Measurements from ENCODE around the gene PRM3. TPM values are rescaled to one million over a fixed set of nuclear protein-coding genes. Genes with fewer than 3 reads are reported as not detected.

The PRM3 gene
- total and polyA plus RNA-seq, 4 experiments from 2014 or later: not detected

DNA sequence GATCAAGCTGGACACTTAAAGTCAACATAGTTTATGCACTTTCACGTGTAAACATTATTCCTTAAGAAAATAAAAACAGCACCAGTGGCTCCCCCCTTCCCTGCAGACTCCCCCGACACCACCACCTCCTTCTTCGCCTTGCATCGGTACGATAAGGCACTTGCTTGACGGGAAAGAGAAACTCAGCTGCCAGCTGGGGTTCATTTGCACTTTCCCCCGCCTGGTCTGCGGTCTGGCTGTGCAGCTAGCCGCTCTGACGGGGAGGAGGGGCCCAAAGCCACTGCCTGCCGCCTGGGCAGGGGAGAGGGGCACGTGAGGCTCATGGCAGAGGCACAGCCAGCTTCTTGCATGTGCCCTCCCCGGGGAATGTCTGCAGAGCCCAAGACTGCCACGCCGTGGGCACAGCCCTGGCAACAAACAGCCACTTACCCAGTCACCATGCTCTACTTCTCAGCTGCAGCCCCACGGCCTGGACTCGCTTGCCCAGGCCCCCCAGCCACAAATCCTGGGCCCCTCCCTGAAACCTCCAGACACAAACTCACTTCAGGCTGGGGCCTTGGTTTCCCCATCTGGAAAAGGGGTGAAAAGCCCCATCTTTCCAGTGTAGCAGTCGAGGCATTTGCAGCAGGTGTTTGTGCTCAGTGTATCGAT, 24.2 kb upstream of the PRM3 start:
- ChIA-PET CTCF (ENCODE audit: partially characterized antibody) (interaction anchor here (0.7 to 4.0 kb wide), 25 partner anchors 8 to 348 kb away, joined by 3 to 40 read pairs (median 5); partner anchors contain the start of gene SOCS1), POLR2A (ENCODE audit: partially characterized antibody) (interaction anchor here (0.6 to 2.5 kb wide), 9 partner anchors 14 to 445 kb away, joined by 3 to 23 read pairs (median 3); partner anchors contain the start of genes SOCS1 and TXNDC11)
- Mint-ChIP-seq H3K4me1 (peaks cover 12 to 16% (median 13%) of the 10 kb centered on the region in 4 donors), H3K27ac (peak overlapping the region; percentile 6 to 74 (median 46)), H3K4me3 (peak overlapping the region; percentile 68 to 86 (median 78)), H3K9me3 (no peaks in the 10 kb centered on the region), H3K27me3 (peaks cover 0 to 2% of the 10 kb centered on the region in 2 donors), H3K36me3 (no peaks in the 10 kb centered on the region)
- Histone ChIP-seq H3K36me3 (ENCODE audit: insufficient read depth, low read length) (no peaks in the 10 kb centered on the region), H3K27ac (ENCODE audit: low read depth, low read length) (no peak overlapping the region), H3K4me1 (ENCODE audit: insufficient read depth, low read length) (peaks cover 16% of the 10 kb centered on the region), H3K27me3 (ENCODE audit: insufficient read depth, low read length) (no peaks in the 10 kb centered on the region), H3K4me3 (ENCODE audit: low read length in 2 of 2) (peak overlapping the region in 1 of 2 donors; percentile 29), H3K9me3 (ENCODE audit: control insufficient read depth in 1 of 2, low read length in 2 of 2) (no peaks in the 10 kb centered on the region)
- intact Hi-C loops (cut with micrococcal nuclease): loop anchor here (1.0 to 5.0 kb wide), 3 partner anchors 40 to 333 kb away; partner anchors contain the start of gene SOCS1
- DNase-seq: peak; percentile 59 to 82 (median 62)

DNA sequence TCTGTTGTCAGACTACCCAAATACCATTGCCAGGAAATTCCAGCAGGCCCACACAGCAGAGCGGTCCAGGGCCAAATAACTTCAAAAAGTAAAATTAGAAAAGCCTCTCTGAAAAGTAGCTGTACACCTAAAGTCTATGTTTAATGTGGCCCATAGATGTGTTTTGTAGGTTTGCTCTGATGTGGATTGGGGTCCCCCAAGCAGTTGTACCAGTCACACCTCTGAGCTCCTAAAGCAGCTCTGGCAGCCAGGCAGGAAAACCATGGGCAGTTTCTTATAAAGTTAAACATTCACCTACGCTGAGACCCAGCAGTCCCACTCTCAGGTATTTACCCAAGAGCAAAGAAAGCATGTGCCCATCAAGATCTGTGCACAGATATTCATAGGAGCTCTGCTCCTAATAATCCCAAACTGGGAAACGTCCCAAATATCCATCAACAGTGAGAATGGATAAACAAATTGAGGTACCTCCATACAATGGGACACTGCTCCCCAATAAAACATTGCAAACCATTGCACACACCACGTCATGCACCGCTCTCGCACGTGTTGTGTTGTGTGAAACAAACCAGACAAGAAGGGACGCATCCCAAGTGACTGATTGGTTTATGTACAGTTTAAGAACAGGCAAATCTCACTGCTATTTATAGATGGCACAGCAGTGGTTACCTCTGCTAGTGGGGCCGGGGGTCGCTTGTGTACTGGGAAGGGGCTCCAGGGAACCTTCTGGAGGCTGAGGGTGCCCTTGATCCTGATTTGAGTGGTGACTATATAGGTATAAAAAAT, 23.5 kb upstream of the PRM3 start:
- Histone ChIP-seq H3K9me3 (ENCODE audit: control insufficient read depth in 1 of 2, low read length in 2 of 2) (no peaks in the 10 kb centered on the region), H3K36me3 (ENCODE audit: insufficient read depth, low read length) (no peaks in the 10 kb centered on the region), H3K27ac (ENCODE audit: low read depth, low read length) (no peak overlapping the region), H3K4me1 (ENCODE audit: insufficient read depth, low read length) (peaks cover 16% of the 10 kb centered on the region), H3K27me3 (ENCODE audit: insufficient read depth, low read length) (no peaks in the 10 kb centered on the region), H3K4me3 (ENCODE audit: low read length in 2 of 2) (peak overlapping the region in 1 of 2 donors; percentile 29)
- Mint-ChIP-seq H3K4me1 (peaks cover 12 to 16% (median 13%) of the 10 kb centered on the region in 4 donors), H3K9me3 (no peaks in the 10 kb centered on the region), H3K36me3 (no peaks in the 10 kb centered on the region), H3K27ac (peak overlapping the region in 3 of 7 donors; percentile 53 to 74 (median 65)), H3K4me3 (peak overlapping the region; percentile 68 to 86 (median 78)), H3K27me3 (peaks cover 0 to 2% of the 10 kb centered on the region in 2 donors)
- intact Hi-C loops (cut with micrococcal nuclease): loop anchor here (1.0 to 5.0 kb wide), 3 partner anchors 40 to 332 kb away; partner anchors contain the start of gene SOCS1
- no peak for DNase-seq
- POLR2A ChIA-PET (ENCODE audit: partially characterized antibody): interaction anchor here (0.6 to 2.5 kb wide), 9 partner anchors 15 to 446 kb away, joined by 3 to 23 read pairs (median 3); partner anchors contain the start of genes SOCS1 and TXNDC11
- CTCF ChIA-PET (ENCODE audit: partially characterized antibody): interaction anchor here (0.8 to 4.0 kb wide), 21 partner anchors 8 to 348 kb away, joined by 3 to 40 read pairs (median 5); partner anchors contain the start of gene SOCS1

DNA sequence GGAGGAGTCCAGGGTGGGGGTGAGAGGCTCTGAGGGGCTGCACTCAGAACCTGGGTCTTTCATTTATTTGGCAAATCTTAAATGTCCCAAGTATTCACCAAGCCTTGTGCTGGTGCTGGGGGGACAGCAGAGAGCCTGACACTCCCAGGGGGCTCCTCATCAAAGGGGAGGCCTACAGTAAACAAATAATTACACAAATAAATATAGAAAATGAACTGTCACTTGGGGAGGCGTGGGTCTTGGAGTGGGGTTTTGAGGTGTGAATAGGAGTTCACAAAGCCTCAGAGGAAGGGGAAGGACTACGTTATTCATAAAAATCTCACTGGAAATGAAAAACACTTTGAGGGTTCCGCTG, 22.9 kb upstream of the PRM3 start:
- intact Hi-C loops (cut with micrococcal nuclease): loop anchor here (2.0 to 5.0 kb wide), 2 partner anchors 39 to 332 kb away; partner anchors contain the start of gene SOCS1
- no peaks in the 10 kb centered on the region for H3K36me3 ChIP-seq (ENCODE audit: insufficient read depth, low read length)
- CTCF ChIA-PET (ENCODE audit: partially characterized antibody): interaction anchor here (2.0 to 4.0 kb wide), 3 partner anchors 41 to 76 kb away, joined by 9 to 25 read pairs (median 9); partner anchors contain the start of gene SOCS1
- H3K4me1 ChIP-seq (ENCODE audit: insufficient read depth, low read length): peaks cover 16% of the 10 kb centered on the region
- H3K27ac Mint-ChIP-seq: no peak overlapping the region
- no peak for DNase-seq
- no peak overlapping the region for H3K27ac ChIP-seq (ENCODE audit: low read depth, low read length)
- no peaks in the 10 kb centered on the region for H3K27me3 ChIP-seq (ENCODE audit: insufficient read depth, low read length)
- peaks cover 0 to 4% of the 10 kb centered on the region in 2 donors for H3K27me3 Mint-ChIP-seq
- no peaks in the 10 kb centered on the region for H3K9me3 ChIP-seq (ENCODE audit: control insufficient read depth in 1 of 2, low read length in 2 of 2)
- no peak overlapping the region for H3K4me3 Mint-ChIP-seq
- POLR2A ChIA-PET (ENCODE audit: partially characterized antibody): interaction anchor here (2.5 kb wide), 1 partner anchor 15 kb away, joined by 8 read pairs; no protein-coding TSS in a partner anchor
- no peaks in the 10 kb centered on the region for H3K9me3 Mint-ChIP-seq
- peaks cover 12 to 16% (median 13%) of the 10 kb centered on the region in 4 donors for H3K4me1 Mint-ChIP-seq
- no peaks in the 10 kb centered on the region for H3K36me3 Mint-ChIP-seq
- no peak overlapping the region for H3K4me3 ChIP-seq (ENCODE audit: low read length in 2 of 2)

DNA sequence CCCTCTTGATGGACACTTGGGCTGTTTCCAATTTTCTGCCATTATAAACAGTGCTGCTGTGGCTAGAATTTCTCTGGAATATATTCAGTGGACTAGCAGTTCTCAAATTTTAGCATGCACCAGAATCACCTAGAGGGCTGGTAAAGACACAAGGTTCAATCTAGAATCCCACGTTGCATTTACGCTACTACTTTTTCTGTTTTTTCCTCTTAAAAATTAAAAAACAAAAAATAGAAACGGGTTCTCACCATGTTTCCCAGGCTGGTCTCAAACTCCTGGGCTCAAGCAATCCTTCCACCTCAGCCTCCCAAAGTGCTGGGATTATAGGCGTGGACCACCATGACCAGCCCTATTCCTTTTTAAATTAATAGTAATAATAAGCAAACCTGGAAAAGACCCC, 22.2 kb upstream of the PRM3 start:
- Histone ChIP-seq H3K27ac (ENCODE audit: low read depth, low read length) (no peak overlapping the region), H3K9me3 (ENCODE audit: control insufficient read depth in 1 of 2, low read length in 2 of 2) (no peaks in the 10 kb centered on the region), H3K4me3 (ENCODE audit: low read length in 2 of 2) (no peak overlapping the region), H3K27me3 (ENCODE audit: insufficient read depth, low read length) (no peaks in the 10 kb centered on the region), H3K36me3 (ENCODE audit: insufficient read depth, low read length) (no peaks in the 10 kb centered on the region), H3K4me1 (ENCODE audit: insufficient read depth, low read length) (peaks cover 16% of the 10 kb centered on the region)
- CTCF ChIA-PET (ENCODE audit: partially characterized antibody): no interaction called here
- no peaks in the 10 kb centered on the region for H3K36me3 Mint-ChIP-seq
- peaks cover under 1 to 6% of the 10 kb centered on the region in 2 donors for H3K27me3 Mint-ChIP-seq
- no peak overlapping the region for H3K4me3 Mint-ChIP-seq
- intact Hi-C loops (cut with micrococcal nuclease): loop anchor here (2.0 to 5.0 kb wide), 2 partner anchors 38 to 331 kb away; partner anchors contain the start of gene SOCS1
- no peak for DNase-seq
- no peak overlapping the region for H3K27ac Mint-ChIP-seq
- H3K9me3 Mint-ChIP-seq: no peaks in the 10 kb centered on the region
- POLR2A ChIA-PET (ENCODE audit: partially characterized antibody): no interaction called here
- H3K4me1 Mint-ChIP-seq: peaks cover 12 to 16% (median 13%) of the 10 kb centered on the region in 4 donors

DNA sequence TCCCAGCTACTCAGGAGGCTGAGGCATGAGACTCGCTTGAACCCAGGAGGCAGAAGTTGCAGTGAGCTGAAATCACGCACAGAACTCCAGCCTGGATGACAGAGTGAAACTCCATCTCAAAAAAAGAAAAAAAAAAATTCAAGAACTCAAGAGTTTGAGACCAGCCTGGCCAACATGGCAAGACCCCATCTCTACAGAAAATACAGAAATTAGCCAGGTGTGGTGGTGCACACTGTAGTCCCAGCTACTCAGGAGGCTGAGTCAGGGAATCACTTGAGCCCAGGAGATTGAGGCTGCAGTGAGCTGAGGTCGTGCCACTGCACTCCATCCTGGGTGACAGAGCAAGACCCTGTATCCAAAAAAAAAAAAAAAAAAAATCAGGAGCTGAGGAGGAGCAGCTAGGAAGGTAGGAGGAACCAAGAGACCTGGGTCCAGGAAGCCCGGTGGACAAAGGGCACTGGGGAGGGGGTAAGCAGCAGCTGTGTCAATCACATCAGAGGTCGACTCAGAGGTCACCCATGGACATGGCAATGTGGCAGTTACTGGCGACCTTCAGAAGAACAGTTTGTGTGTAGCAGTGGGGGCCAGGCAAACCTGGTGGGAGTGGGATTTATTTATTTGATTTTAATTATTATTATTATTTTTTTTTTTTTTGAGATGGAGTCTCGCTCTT, 18.8 kb upstream of the PRM3 start:
- H3K4me3 Mint-ChIP-seq: no peak overlapping the region
- peaks cover 6% of the 10 kb centered on the region for H3K4me1 ChIP-seq (ENCODE audit: insufficient read depth, low read length)
- H3K36me3 ChIP-seq (ENCODE audit: insufficient read depth, low read length): no peaks in the 10 kb centered on the region
- H3K36me3 Mint-ChIP-seq: no peaks in the 10 kb centered on the region
- H3K9me3 ChIP-seq (ENCODE audit: control insufficient read depth in 1 of 2, low read length in 2 of 2): no peaks in the 10 kb centered on the region
- intact Hi-C loops (cut with micrococcal nuclease): no loop called here
- H3K4me1 Mint-ChIP-seq: peaks cover 5 to 8% (median 7%) of the 10 kb centered on the region in 4 donors
- H3K9me3 Mint-ChIP-seq: peaks cover 0 to 3% (median 0%) of the 10 kb centered on the region in 8 donors
- H3K27ac Mint-ChIP-seq: no peak overlapping the region
- ChIA-PET CTCF (ENCODE audit: partially characterized antibody) (no interaction called here), POLR2A (ENCODE audit: partially characterized antibody) (interaction anchor here (0.6 kb wide), 1 partner anchor 34 kb away, joined by 3 read pairs; no protein-coding TSS in a partner anchor)
- no peaks in the 10 kb centered on the region for H3K27me3 ChIP-seq (ENCODE audit: insufficient read depth, low read length)
- H3K4me3 ChIP-seq (ENCODE audit: low read length in 2 of 2): no peak overlapping the region
- no peak for DNase-seq
- peaks cover 2 to 8% of the 10 kb centered on the region in 2 donors for H3K27me3 Mint-ChIP-seq
- no peak overlapping the region for H3K27ac ChIP-seq (ENCODE audit: low read depth, low read length)

DNA sequence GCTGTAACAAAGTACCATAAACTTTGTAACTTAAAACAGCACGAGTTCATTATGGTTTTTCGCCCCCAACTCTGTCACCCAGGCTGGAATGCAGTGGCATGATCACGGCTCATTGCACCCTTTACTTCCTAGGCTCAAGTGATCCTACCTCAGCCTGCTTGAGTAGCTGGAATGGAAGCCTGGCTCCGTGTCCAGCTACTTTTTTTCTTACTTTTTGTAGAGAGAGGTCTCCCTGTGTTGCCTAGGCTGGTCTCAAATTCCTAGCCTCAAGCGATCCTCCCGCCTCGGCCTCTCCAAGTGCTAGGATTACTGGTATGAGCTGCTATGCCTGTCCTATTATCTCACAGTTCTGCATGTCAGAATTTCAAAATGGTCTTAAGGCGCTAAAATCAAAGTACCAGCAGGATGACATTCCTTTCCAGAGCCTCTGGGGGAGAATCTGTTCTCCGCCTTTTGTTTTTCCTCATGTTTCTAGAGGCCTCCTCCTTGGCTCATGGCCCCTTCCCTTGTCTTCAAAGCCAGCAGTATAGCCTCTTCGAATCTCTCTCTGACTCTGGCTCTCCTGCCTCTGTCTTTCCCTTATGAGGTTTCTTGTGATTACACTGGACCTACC, 17.8 kb upstream of the PRM3 start:
- ChIA-PET CTCF (ENCODE audit: partially characterized antibody) (interaction anchor here (0.5 kb wide), 1 partner anchor 34 kb away, joined by 3 read pairs; no protein-coding TSS in a partner anchor), POLR2A (ENCODE audit: partially characterized antibody) (no interaction called here)
- Mint-ChIP-seq H3K4me3 (no peak overlapping the region), H3K4me1 (peaks cover 0 to 6% (median 2%) of the 10 kb centered on the region in 4 donors), H3K36me3 (no peaks in the 10 kb centered on the region), H3K27me3 (peaks cover 2 to 8% of the 10 kb centered on the region in 2 donors), H3K9me3 (peaks cover 0 to 3% (median 0%) of the 10 kb centered on the region in 8 donors), H3K27ac (peak overlapping the region in 1 of 7 donors; percentile 4)
- intact Hi-C loops (cut with micrococcal nuclease): no loop called here
- H3K27ac ChIP-seq (ENCODE audit: low read depth, low read length): no peak overlapping the region
- no peaks in the 10 kb centered on the region for H3K4me1 ChIP-seq (ENCODE audit: insufficient read depth, low read length)
- H3K9me3 ChIP-seq (ENCODE audit: control insufficient read depth in 1 of 2, low read length in 2 of 2): no peaks in the 10 kb centered on the region
- no peak for DNase-seq
- H3K36me3 ChIP-seq (ENCODE audit: insufficient read depth, low read length): no peaks in the 10 kb centered on the region
- no peaks in the 10 kb centered on the region for H3K27me3 ChIP-seq (ENCODE audit: insufficient read depth, low read length)
- H3K4me3 ChIP-seq (ENCODE audit: low read length in 2 of 2): no peak overlapping the region

Data from CD4-positive, alpha-beta memory T cell (primary cell).